GM18867 (cell line): ENCODE measurements around the gene ALS2.
"Not testable (repeated sequence)": the region's sequence is repeated elsewhere in the genome, so short reads cannot be mapped to it uniquely, and the experiment has no call there.

Experiments used
- ATAC-seq: cut with Tn5 transposase; IDR thresholded peaks from one replicate; pipeline ENCODE4 v1.9.1; 2021; ENCODE audit warnings: mild to moderate bottlenecking, moderate library complexity; ENCODE audit not compliant: unreplicated experiment

ALS2 gene

GRCh38 chr2:201680743-201681142, 100.0 kb downstream of the ALS2 start:
- ATAC-seq = no peak

GRCh38 chr2:201678401-201678800, 102.3 kb downstream of the ALS2 start:
- ATAC-seq = no peak

DNA sequence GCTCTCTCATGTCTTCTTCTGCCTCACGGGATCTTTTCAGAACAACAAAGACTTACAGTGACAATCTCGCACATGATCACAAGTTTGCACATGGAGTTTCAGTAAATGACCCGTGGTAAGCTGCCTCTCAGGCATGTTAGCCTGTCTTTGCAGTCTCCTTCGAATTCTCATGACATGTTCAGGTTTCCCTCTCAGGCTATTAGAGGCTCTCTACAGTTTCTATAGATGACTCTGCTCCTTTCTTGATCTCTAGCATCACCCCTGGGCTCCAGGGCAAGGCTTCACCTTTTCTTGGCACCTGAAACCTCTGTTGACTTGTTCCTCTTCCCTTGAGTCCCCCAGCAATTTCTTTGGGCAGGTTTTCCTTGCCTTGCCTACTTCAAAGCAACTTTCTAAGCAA, 105.3 kb downstream of the ALS2 start:
- no peak for ATAC-seq

GRCh38 chr2:201674794-201675193, 105.9 kb downstream of the ALS2 start:
- no peak for ATAC-seq

GRCh38 chr2:201674298-201674697, 106.4 kb downstream of the ALS2 start:
- ATAC-seq = no peak

GRCh38 chr2:201673546-201673945, 107.2 kb downstream of the ALS2 start:
- ATAC-seq = no peak

DNA sequence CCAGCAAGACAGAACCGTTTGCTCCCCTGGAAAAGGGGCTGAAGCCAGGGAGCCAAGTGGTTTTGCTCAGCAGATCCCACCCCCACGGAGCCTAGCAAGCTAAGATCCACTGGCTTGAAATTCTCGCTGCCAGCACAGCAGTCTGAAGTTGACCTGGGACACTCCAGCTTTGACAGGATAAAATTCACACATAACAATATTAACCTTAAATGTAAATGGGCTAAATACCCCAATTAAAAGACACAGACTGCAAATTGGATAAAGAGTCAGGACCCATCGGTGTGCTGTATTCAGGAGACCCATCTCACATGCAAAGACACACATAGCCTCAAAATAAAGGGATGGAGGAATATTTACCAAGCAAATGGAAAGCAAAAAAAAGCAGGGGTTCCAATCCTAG, 109.5 kb downstream of the ALS2 start:
- ATAC-seq = not testable (repeated sequence)

DNA sequence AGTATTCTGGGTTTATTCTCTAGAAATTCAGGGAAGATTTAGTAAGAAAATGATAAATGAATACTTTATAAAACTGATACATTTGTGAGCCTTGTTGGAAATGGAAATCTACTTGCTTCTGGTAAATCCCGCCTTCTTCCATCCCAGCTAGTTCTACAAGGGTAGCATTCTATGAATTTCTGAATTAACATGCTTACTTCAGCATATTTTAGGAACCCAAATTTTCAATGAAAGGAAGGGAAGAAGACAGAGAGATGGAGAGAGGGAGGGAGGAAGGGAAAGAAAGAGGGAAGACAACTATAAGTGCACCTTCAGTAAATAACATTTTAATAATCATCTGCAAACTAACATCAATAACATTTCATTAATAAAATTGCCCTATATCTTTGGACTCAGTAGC, 110.9 kb downstream of the ALS2 start:
- ATAC-seq = no peak

- ATAC-seq = no peak
Measured at GRCh38 chr2:201668402-201668910, 112.3 kb downstream of the ALS2 start.

GRCh38 chr2:201664334-201664733, 116.4 kb downstream of the ALS2 start:
- ATAC-seq = no peak

GRCh38 chr2:201661366-201661765, 119.4 kb downstream of the ALS2 start:
- ATAC-seq = no peak

- ATAC-seq = no peak
Measured at GRCh38 chr2:201660293-201660895, 120.3 kb downstream of the ALS2 start.

DNA sequence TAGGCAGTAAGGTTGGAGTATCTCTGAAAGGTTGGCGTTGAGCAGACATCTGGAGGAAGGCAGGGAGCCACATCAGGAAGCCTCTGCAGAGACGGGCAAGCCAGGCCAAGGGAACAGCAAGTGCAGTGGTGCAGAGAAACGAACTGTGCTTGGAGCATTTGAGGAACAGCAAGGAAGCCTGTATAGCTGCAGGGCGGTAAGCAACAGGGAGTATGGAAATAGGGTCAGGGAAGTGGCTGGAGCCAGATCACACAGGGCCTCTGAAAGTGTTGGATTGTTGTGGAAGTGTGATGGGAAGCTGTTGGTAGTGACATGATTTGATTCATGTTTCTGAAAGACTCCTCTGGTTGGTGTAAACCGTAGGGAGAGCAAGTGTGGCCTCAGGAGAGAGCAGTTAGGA, 124.0 kb downstream of the ALS2 start:
- no peak for ATAC-seq

DNA sequence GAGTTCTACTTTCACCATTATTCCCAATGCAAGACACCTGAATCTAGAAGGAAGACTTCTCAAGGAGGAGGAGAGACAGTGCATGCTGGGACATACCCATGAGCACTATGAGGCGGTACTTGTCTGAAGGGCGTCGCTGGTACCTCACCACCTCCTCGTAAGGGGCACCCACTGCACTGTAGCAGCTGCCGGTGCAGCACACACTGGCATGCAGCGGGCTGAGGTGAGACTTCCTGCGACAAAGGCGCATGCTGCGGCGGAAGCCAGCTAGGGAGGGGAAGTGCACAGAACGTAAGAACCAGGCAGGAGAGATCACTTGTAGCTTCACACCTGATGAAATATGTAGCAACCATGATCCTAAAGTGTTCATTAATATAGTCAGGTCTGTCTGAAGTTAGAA, 124.6 kb downstream of the ALS2 start:
- no peak for ATAC-seq

- ATAC-seq = no peak
Measured at GRCh38 chr2:201654616-201655384, 125.9 kb downstream of the ALS2 start.

DNA sequence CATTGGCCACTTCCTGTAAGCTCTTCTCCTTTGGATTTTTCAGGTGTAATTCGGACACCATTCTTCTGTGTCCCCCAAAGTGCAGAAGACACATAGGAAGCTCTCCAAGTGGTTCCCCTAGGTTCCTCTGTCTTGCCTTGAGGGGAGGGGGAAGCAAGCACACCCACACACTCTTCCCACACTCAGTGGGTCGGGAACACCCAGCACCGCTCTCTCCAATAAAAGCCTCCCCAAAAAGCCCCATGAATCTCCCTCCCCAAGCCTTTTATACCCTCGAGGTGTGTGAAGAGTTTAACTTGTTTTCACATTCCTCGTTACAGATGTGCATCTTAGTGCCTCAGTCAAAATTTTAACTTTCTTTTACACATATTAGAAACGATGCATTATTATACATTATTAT, 127.5 kb downstream of the ALS2 start:
- no peak for ATAC-seq
